ENCODE data around the gene RFTN1. TPM values are rescaled to one million over a fixed set of nuclear protein-coding genes. Genes with fewer than 3 reads are reported as not detected.
A peak's percentile ranks its signal among the peaks of the same experiment; 100 is the strongest.

The RFTN1 gene
- total and polyA plus RNA-seq, 7 experiments from 2014 or later = 44.8 to 68.8 (median 53.2) TPM

GRCh38 chr3:16545413-16546185, 32.1 kb upstream of the RFTN1 start:
- Histone ChIP-seq H3K4me3 (ENCODE audit: low read length) (no peak overlapping the region), H3K27me3 (ENCODE audit: control insufficient read depth in 2 of 2, insufficient read depth in 2 of 2, low read length in 2 of 2) (no peaks in the 10 kb centered on the region), H3K9me3 (ENCODE audit: control insufficient read depth in 2 of 3, low read length in 3 of 3) (no peaks in the 10 kb centered on the region), H3K36me3 (ENCODE audit: control insufficient read depth in 2 of 3, insufficient read depth in 3 of 3, low read length in 3 of 3) (no peaks in the 10 kb centered on the region), H3K4me1 (ENCODE audit: control insufficient read depth in 2 of 2, insufficient read depth in 2 of 2, low read length in 2 of 2) (peaks cover 0 to 3% of the 10 kb centered on the region in 2 donors), H3K27ac (ENCODE audit: low read depth, low read length) (no peak overlapping the region)
- peaks cover 0 to 12% (median 0%) of the 10 kb centered on the region in 5 donors for H3K27me3 Mint-ChIP-seq
- peaks cover 0 to 3% (median 0%) of the 10 kb centered on the region in 11 donors for H3K9me3 Mint-ChIP-seq
- no peak overlapping the region for H3K27ac Mint-ChIP-seq
- ChIA-PET POLR2A (no interaction called here), CTCF (no interaction called here)
- intact Hi-C loops (cut with micrococcal nuclease) = no loop called here
- H3K36me3 Mint-ChIP-seq = no peaks in the 10 kb centered on the region
- DNase-seq (no peak), ATAC-seq (no peak)
- no peak overlapping the region for H3K4me3 Mint-ChIP-seq
- H3K4me1 Mint-ChIP-seq = peaks cover 0 to 28% (median 2%) of the 10 kb centered on the region in 7 donors

- Mint-ChIP-seq H3K4me1 (peaks cover 0 to 27% (median 0%) of the 10 kb centered on the region in 7 donors), H3K27me3 (peaks cover 0 to 23% (median 4%) of the 10 kb centered on the region in 5 donors), H3K27ac (no peak overlapping the region), H3K4me3 (no peak overlapping the region), H3K9me3 (peaks cover 0 to 3% (median 0%) of the 10 kb centered on the region in 11 donors), H3K36me3 (no peaks in the 10 kb centered on the region)
- Histone ChIP-seq H3K27ac (ENCODE audit: low read depth, low read length) (no peak overlapping the region), H3K27me3 (ENCODE audit: control insufficient read depth in 2 of 2, insufficient read depth in 2 of 2, low read length in 2 of 2) (peaks cover 0 to 1% of the 10 kb centered on the region in 2 donors), H3K9me3 (ENCODE audit: control insufficient read depth in 2 of 3, low read length in 3 of 3) (no peaks in the 10 kb centered on the region), H3K4me1 (ENCODE audit: control insufficient read depth in 2 of 2, insufficient read depth in 2 of 2, low read length in 2 of 2) (no peaks in the 10 kb centered on the region), H3K36me3 (ENCODE audit: control insufficient read depth in 2 of 3, insufficient read depth in 3 of 3, low read length in 3 of 3) (no peaks in the 10 kb centered on the region), H3K4me3 (ENCODE audit: low read length) (no peak overlapping the region)
- CTCF ChIA-PET = no interaction called here
- ATAC-seq (no peak), DNase-seq (no peak)
- POLR2A ChIA-PET = no interaction called here
- intact Hi-C loops (cut with micrococcal nuclease) = no loop called here
These were observed 29.9 kb upstream of the RFTN1 start for GRCh38 chr3:16543242-16543864.

- Mint-ChIP-seq H3K4me3 (no peak overlapping the region), H3K27me3 (peaks cover 0 to 52% (median 4%) of the 10 kb centered on the region in 5 donors), H3K27ac (peak overlapping the region in 1 of 9 donors; percentile 74), H3K4me1 (peaks cover 0 to 2% (median 0%) of the 10 kb centered on the region in 7 donors), H3K36me3 (no peaks in the 10 kb centered on the region), H3K9me3 (peaks cover 0 to 2% (median 0%) of the 10 kb centered on the region in 11 donors)
- ChIA-PET CTCF (no interaction called here), POLR2A (no interaction called here)
- ATAC-seq (no peak), DNase-seq (no peak)
- H3K4me1 ChIP-seq (ENCODE audit: control insufficient read depth in 2 of 2, insufficient read depth in 2 of 2, low read length in 2 of 2) = no peaks in the 10 kb centered on the region
- H3K9me3 ChIP-seq (ENCODE audit: control insufficient read depth in 2 of 3, low read length in 3 of 3) = no peaks in the 10 kb centered on the region
- H3K36me3 ChIP-seq (ENCODE audit: control insufficient read depth in 2 of 3, insufficient read depth in 3 of 3, low read length in 3 of 3) = no peaks in the 10 kb centered on the region
- peaks cover 0 to 3% of the 10 kb centered on the region in 2 donors for H3K27me3 ChIP-seq (ENCODE audit: control insufficient read depth in 2 of 2, insufficient read depth in 2 of 2, low read length in 2 of 2)
- H3K27ac ChIP-seq (ENCODE audit: low read depth, low read length) = no peak overlapping the region
- no peak overlapping the region for H3K4me3 ChIP-seq (ENCODE audit: low read length)
- intact Hi-C loops (cut with micrococcal nuclease) = no loop called here
These were observed 25.0 kb upstream of the RFTN1 start for GRCh38 chr3:16538507-16538906.

- H3K4me1 Mint-ChIP-seq = no peaks in the 10 kb centered on the region
- Histone ChIP-seq H3K9me3 (ENCODE audit: control insufficient read depth in 2 of 3, low read length in 3 of 3) (no peaks in the 10 kb centered on the region), H3K4me1 (ENCODE audit: control insufficient read depth in 2 of 2, insufficient read depth in 2 of 2, low read length in 2 of 2) (no peaks in the 10 kb centered on the region), H3K27ac (ENCODE audit: low read depth, low read length) (no peak overlapping the region), H3K27me3 (ENCODE audit: control insufficient read depth in 2 of 2, insufficient read depth in 2 of 2, low read length in 2 of 2) (peaks cover 0 to 3% of the 10 kb centered on the region in 2 donors), H3K4me3 (ENCODE audit: low read length) (no peak overlapping the region), H3K36me3 (ENCODE audit: control insufficient read depth in 2 of 3, insufficient read depth in 3 of 3, low read length in 3 of 3) (no peaks in the 10 kb centered on the region)
- H3K36me3 Mint-ChIP-seq = no peaks in the 10 kb centered on the region
- POLR2A ChIA-PET = interaction anchor here (0.5 to 1.2 kb wide), 2 partner anchors 125 to 177 kb away, joined by 3 read pairs; no protein-coding TSS in a partner anchor
- DNase-seq (no peak), ATAC-seq (no peak)
- peaks cover 0 to 58% (median 4%) of the 10 kb centered on the region in 5 donors for H3K27me3 Mint-ChIP-seq
- peaks cover 0 to 2% (median 0%) of the 10 kb centered on the region in 11 donors for H3K9me3 Mint-ChIP-seq
- CTCF ChIA-PET = interaction anchor here (0.6 kb wide), 1 partner anchor 216 kb away, joined by 3 read pairs; no protein-coding TSS in a partner anchor
- H3K4me3 Mint-ChIP-seq = no peak overlapping the region
- intact Hi-C loops (cut with micrococcal nuclease) = no loop called here
- peak overlapping the region in 1 of 9 donors; percentile 28 for H3K27ac Mint-ChIP-seq
These were observed 23.5 kb upstream of the RFTN1 start for GRCh38 chr3:16536996-16537395.

GRCh38 chr3:16536344-16536663, 22.8 kb upstream of the RFTN1 start:
- intact Hi-C loops (cut with micrococcal nuclease) = no loop called here
- Mint-ChIP-seq H3K36me3 (no peaks in the 10 kb centered on the region), H3K9me3 (peaks cover 0 to 2% (median 0%) of the 10 kb centered on the region in 11 donors), H3K4me1 (no peaks in the 10 kb centered on the region), H3K27me3 (peaks cover 0 to 57% (median 4%) of the 10 kb centered on the region in 5 donors), H3K27ac (no peak overlapping the region), H3K4me3 (peak overlapping the region in 1 of 10 donors; percentile 29)
- ATAC-seq (no peak), DNase-seq (no peak)
- CTCF ChIA-PET = no interaction called here
- POLR2A ChIA-PET = no interaction called here
- Histone ChIP-seq H3K9me3 (ENCODE audit: control insufficient read depth in 2 of 3, low read length in 3 of 3) (no peaks in the 10 kb centered on the region), H3K27ac (ENCODE audit: low read depth, low read length) (no peak overlapping the region), H3K36me3 (ENCODE audit: control insufficient read depth in 2 of 3, insufficient read depth in 3 of 3, low read length in 3 of 3) (no peaks in the 10 kb centered on the region), H3K4me1 (ENCODE audit: control insufficient read depth in 2 of 2, insufficient read depth in 2 of 2, low read length in 2 of 2) (no peaks in the 10 kb centered on the region), H3K27me3 (ENCODE audit: control insufficient read depth in 2 of 2, insufficient read depth in 2 of 2, low read length in 2 of 2) (peaks cover 0 to 3% of the 10 kb centered on the region in 2 donors), H3K4me3 (ENCODE audit: low read length) (no peak overlapping the region)

GRCh38 chr3:16534640-16535262, 21.3 kb upstream of the RFTN1 start:
- Mint-ChIP-seq H3K27ac (peak overlapping the region in 1 of 9 donors; percentile 55), H3K4me1 (peaks cover 0 to 3% (median 0%) of the 10 kb centered on the region in 7 donors), H3K36me3 (no peaks in the 10 kb centered on the region), H3K9me3 (peaks cover 0 to 2% (median 0%) of the 10 kb centered on the region in 11 donors), H3K4me3 (no peak overlapping the region), H3K27me3 (peaks cover 0 to 47% (median 0%) of the 10 kb centered on the region in 5 donors)
- Histone ChIP-seq H3K36me3 (ENCODE audit: control insufficient read depth in 2 of 3, insufficient read depth in 3 of 3, low read length in 3 of 3) (no peaks in the 10 kb centered on the region), H3K9me3 (ENCODE audit: control insufficient read depth in 2 of 3, low read length in 3 of 3) (no peaks in the 10 kb centered on the region), H3K27me3 (ENCODE audit: control insufficient read depth in 2 of 2, insufficient read depth in 2 of 2, low read length in 2 of 2) (peaks cover 0 to 3% of the 10 kb centered on the region in 2 donors), H3K4me3 (ENCODE audit: low read length) (no peak overlapping the region), H3K27ac (ENCODE audit: low read depth, low read length) (no peak overlapping the region), H3K4me1 (ENCODE audit: control insufficient read depth in 2 of 2, insufficient read depth in 2 of 2, low read length in 2 of 2) (no peaks in the 10 kb centered on the region)
- intact Hi-C loops (cut with micrococcal nuclease) = no loop called here
- POLR2A ChIA-PET = no interaction called here
- no peak for ATAC-seq
- DNase-seq = no peak
- CTCF ChIA-PET = interaction anchor here (1.3 kb wide), 1 partner anchor 9 kb away, joined by 3 read pairs; no protein-coding TSS in a partner anchor

Data from naive thymus-derived CD4-positive, alpha-beta T cell (primary cell).